Kidney (tissue), 14 donors: ENCODE data around the gene NAV1. TPM values are rescaled to one million over a fixed set of nuclear protein-coding genes. Genes with fewer than 3 reads are reported as not detected.

Experiments
- DNase-seq, 5 donors: peaks; one replicate each; pipeline ENCODE4 v3.0.0-alpha.2; 2013 to 2020
- FAIRE-seq: peaks from 2 replicates; lab custom pipeline; 2012; peaks lifted over from hg19 to GRCh38; lab: Jason Lieb, UNC
- H3K27ac ChIP-seq, 2 donors: one replicate each; pipeline ENCODE4 v1.7.0; 2013; ENCODE audit warnings: low read depth in 2 of 2, low read length in 2 of 2, inconsistent platforms in 1 of 2
- H3K27me3 ChIP-seq: one replicate; pipeline ENCODE4 v1.7.1; 2013; ENCODE audit warnings: low read length, inconsistent platforms; ENCODE audit not compliant: control insufficient read depth, insufficient read depth
- H3K36me3 ChIP-seq, 3 donors: one replicate each; pipeline versions ENCODE4 v1.7.0 to v1.7.1; 2013; ENCODE audit warnings: low read length in 3 of 3, control low read depth in 1 of 3, inconsistent platforms in 1 of 3; ENCODE audit not compliant: insufficient read depth in 3 of 3, control insufficient read depth in 2 of 3
- H3K4me1 ChIP-seq, 3 donors: one replicate each; pipeline versions ENCODE4 v1.7.0 to v1.7.1; 2013; ENCODE audit warnings: low read length in 3 of 3, inconsistent platforms in 1 of 3, low read depth in 1 of 3; ENCODE audit not compliant: control insufficient read depth in 2 of 3, insufficient read depth in 2 of 3
- H3K4me3 ChIP-seq, 3 donors: one replicate each; pipeline versions ENCODE4 v1.7.0 to v1.8.1; 2013; ENCODE audit warnings: low read length in 3 of 3, control low read depth in 1 of 3, inconsistent platforms in 1 of 3
- H3K9ac ChIP-seq, 3 donors: one replicate each; pipeline versions ENCODE4 v1.7.0 to v1.7.1; 2013; ENCODE audit warnings: low read length in 3 of 3, control low read depth in 1 of 3, inconsistent platforms in 1 of 3
- H3K9me3 ChIP-seq, 3 donors: one replicate each; pipeline versions ENCODE4 v1.7.0 to v1.7.1; 2013; ENCODE audit warnings: low read length in 3 of 3, control low read depth in 1 of 3, inconsistent platforms in 1 of 3; ENCODE audit not compliant: control insufficient read depth in 2 of 3, insufficient read depth in 1 of 3
- intact Hi-C: fragments of 100-400 bp; cut with DNase I; formaldehyde crosslinking; loops from one replicate; pipeline ENCODE4 v1.11.1; 2022
- polyA plus RNA-seq: library from polyadenylated mRNA; stranded (reverse); fragments of 350-450 nt; fragmentation: Illumina TruSeq; extraction: RNeasy Lipid Tissue Mini Kit (QIAGEN cat#74804); gene quantifications from one replicate; pipeline ENCODE4 v1.2.3, GENCODE V29; 2014; ENCODE audit warnings: low read depth, low replicate concordance; ENCODE audit not compliant: insufficient read depth
- total RNA-seq: library from RNA; stranded (reverse); fragmentation: NEBNext Ultra II Directional; extraction: Animal tissue kit (Norgen Biotek cat#: 25700); gene quantifications from one replicate; pipeline ENCODE4 v1.2.1, GENCODE V29; 2021
- TF ChIP-seq, protein P1 (sequence below): IDR thresholded peaks from 3 replicates; pipeline ENCODE4 v1.5.1; 2012; ENCODE audit warnings: mild to moderate bottlenecking, moderate library complexity, borderline replicate concordance; ENCODE audit not compliant: insufficient read depth; ENCODE audit errors: extremely low read depth
- donor health status: control.
- donor health status: control.
- donor health status: control.
- donor health status: control.
- donor health status: control.
- donor health status: DM: yes; HTN: yes; CAD: no.
- donor health status: Normal renal cell carcinoma (clear cell type).

Gene NAV1
- total and polyA plus RNA-seq, 2 donors from 2014 or later: 1.7 to 23.0 TPM

- no peaks in the 10 kb centered on the region for H3K9me3 ChIP-seq
- H3K4me1 ChIP-seq: peaks cover 0 to 3% (median 0%) of the 10 kb centered on the region in 3 donors
- H3K9ac ChIP-seq: no peak overlapping the region
- no peak overlapping the region for H3K4me3 ChIP-seq
- FAIRE-seq: no peak
- H3K36me3 ChIP-seq: no peaks in the 10 kb centered on the region
- intact Hi-C loops: no loop called here
- TF ChIP-seq, protein P1, sequence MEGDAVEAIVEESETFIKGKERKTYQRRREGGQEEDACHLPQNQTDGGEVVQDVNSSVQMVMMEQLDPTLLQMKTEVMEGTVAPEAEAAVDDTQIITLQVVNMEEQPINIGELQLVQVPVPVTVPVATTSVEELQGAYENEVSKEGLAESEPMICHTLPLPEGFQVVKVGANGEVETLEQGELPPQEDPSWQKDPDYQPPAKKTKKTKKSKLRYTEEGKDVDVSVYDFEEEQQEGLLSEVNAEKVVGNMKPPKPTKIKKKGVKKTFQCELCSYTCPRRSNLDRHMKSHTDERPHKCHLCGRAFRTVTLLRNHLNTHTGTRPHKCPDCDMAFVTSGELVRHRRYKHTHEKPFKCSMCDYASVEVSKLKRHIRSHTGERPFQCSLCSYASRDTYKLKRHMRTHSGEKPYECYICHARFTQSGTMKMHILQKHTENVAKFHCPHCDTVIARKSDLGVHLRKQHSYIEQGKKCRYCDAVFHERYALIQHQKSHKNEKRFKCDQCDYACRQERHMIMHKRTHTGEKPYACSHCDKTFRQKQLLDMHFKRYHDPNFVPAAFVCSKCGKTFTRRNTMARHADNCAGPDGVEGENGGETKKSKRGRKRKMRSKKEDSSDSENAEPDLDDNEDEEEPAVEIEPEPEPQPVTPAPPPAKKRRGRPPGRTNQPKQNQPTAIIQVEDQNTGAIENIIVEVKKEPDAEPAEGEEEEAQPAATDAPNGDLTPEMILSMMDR: no peak
- no peak for DNase-seq
- no peaks in the 10 kb centered on the region for H3K27me3 ChIP-seq
- H3K27ac ChIP-seq: no peak overlapping the region
These were observed 35.0 kb downstream of the NAV1 start for GRCh38 chr1:201573923-201574322.

DNA sequence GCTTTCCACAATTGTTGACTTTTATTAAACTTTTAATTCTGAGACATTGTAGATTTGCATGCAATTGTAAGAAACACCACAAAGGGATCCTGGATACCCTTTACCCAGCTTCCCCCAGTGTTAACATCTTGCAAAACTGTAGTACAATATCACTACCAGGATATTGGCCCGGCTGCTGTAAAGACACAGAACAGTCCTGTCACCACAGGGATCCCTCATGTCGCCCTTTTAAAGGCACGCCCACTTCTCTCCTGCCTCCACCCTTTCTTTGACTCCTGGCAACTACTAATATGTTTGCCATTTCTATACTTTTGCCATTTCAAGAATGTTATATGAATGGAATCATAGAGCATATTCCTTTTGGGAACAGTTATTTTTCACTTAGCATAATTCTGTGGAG, 37.0 kb downstream of the NAV1 start:
- no peak overlapping the region for H3K4me3 ChIP-seq
- no peak for FAIRE-seq
- no peak overlapping the region for H3K27ac ChIP-seq
- H3K27me3 ChIP-seq: no peaks in the 10 kb centered on the region
- H3K4me1 ChIP-seq: no peaks in the 10 kb centered on the region
- intact Hi-C loops: no loop called here
- H3K9me3 ChIP-seq: no peaks in the 10 kb centered on the region
- no peaks in the 10 kb centered on the region for H3K36me3 ChIP-seq
- TF ChIP-seq, protein P1: no peak
- DNase-seq: no peak
- no peak overlapping the region for H3K9ac ChIP-seq

- H3K4me3 ChIP-seq: no peak overlapping the region
- H3K27me3 ChIP-seq: no peaks in the 10 kb centered on the region
- no peaks in the 10 kb centered on the region for H3K36me3 ChIP-seq
- H3K27ac ChIP-seq: no peak overlapping the region
- H3K4me1 ChIP-seq: no peaks in the 10 kb centered on the region
- no peak for FAIRE-seq
- no peak overlapping the region for H3K9ac ChIP-seq
- no peaks in the 10 kb centered on the region for H3K9me3 ChIP-seq
- intact Hi-C loops: no loop called here
- no peak for DNase-seq
- TF ChIP-seq, protein P1: no peak
These were observed 38.0 kb downstream of the NAV1 start for GRCh38 chr1:201576914-201577313.
